HepG2 (cell line): ENCODE measurements around the gene STK32C. TPM values are rescaled to one million over a fixed set of nuclear protein-coding genes. Genes with fewer than 3 reads are reported as not detected.

Experiments used
- ATAC-seq: fragments of 200-7000 bp; cut with Tn5 transposase; 3 replicates; pipeline ENCODE4 v1.9.1; 2020; ENCODE audit warnings: mild to moderate bottlenecking, moderate library complexity
- BruUV-seq: library from RNA; stranded (reverse); fragments of 400-500 nt; replicated peaks from 2 replicates; lab custom pipeline; 2021; lab: Mats Ljungman, UMichigan
- CTCF ChIA-PET: fragments of 300-600 bp; formaldehyde crosslinking; extraction: SDS; loops from one replicate; lab custom pipeline; 2021; ENCODE audit warnings: low total read pairs, inconsistent platforms, low intra/inter-chr PET ratio; lab: Yijun Ruan, JAX
- POLR2A ChIA-PET: fragments of 350-600 bp; sonication (Branson Sonifier 250); formaldehyde crosslinking; loops from one replicate; lab custom pipeline; 2020; ENCODE audit warnings: antibody characterized with exemption, inconsistent platforms; lab: Yijun Ruan, JAX
- DNase-seq: peaks from one replicate; pipeline ENCODE4 v3.0.0-alpha.2; 2015; ENCODE audit warnings: low spot score
- FAIRE-seq: peaks from 3 replicates; lab custom pipeline; 2011; peaks lifted over from hg19 to GRCh38; lab: Jason Lieb, UNC
- H2AFZ ChIP-seq: one replicate; pipeline ENCODE4 v1.6.1; 2011; ENCODE audit warnings: low read length, inconsistent platforms
- H3K27ac ChIP-seq: fragments of 300-600 bp; 3 replicates; pipeline ENCODE4 v1.8.0; 2011; ENCODE audit warnings: mixed run types, mild to moderate bottlenecking, mixed read lengths, low read length, inconsistent platforms; ENCODE audit not compliant: insufficient read depth; ENCODE audit errors: extremely low read length
- H3K27me3 ChIP-seq, 2 experiments: fragments of 200-600 bp in 1 of 2; 2 replicates in 1 of 2; 3 replicates in 1 of 2; pipeline versions ENCODE4 v1.6.0 to v1.8.0; 2011; ENCODE audit warnings: low read length in 2 of 2, mild to moderate bottlenecking in 2 of 2, moderate library complexity in 2 of 2, inconsistent platforms in 1 of 2; ENCODE audit not compliant: insufficient read depth in 2 of 2, control insufficient read depth in 1 of 2
- H3K36me3 ChIP-seq, 2 experiments: fragments of 200-600 bp in 1 of 2; replicated peaks in 1 of 2; 2 replicates in 1 of 2; 3 replicates in 1 of 2; pipeline versions ENCODE4 v1.5.1 to v1.8.0; 2011; ENCODE audit warnings: low read length in 2 of 2, inconsistent platforms in 1 of 2; ENCODE audit not compliant: insufficient read depth in 2 of 2, control insufficient read depth in 1 of 2
- H3K4me1 ChIP-seq: 2 replicates; pipeline ENCODE4 v1.5.1; 2012; ENCODE audit warnings: low read length, inconsistent platforms; ENCODE audit not compliant: insufficient read depth
- H3K4me2 ChIP-seq: 2 replicates; pipeline ENCODE4 v1.6.0; 2011; ENCODE audit warnings: low read depth, low read length, inconsistent platforms
- H3K4me3 ChIP-seq, 3 experiments: fragments of 200-600 bp in 1 of 3; sonication (generic), shearing (Covaris generic) in 1 of 3; replicated peaks in 1 of 3; 2 replicates each; pipeline ENCODE4 v1.5.1; 2011 to 2016; ENCODE audit warnings: low read length in 3 of 3, inconsistent platforms in 2 of 3, low read depth in 2 of 3, mild to moderate bottlenecking in 2 of 3, control low read depth in 1 of 3, mixed read lengths in 1 of 3; ENCODE audit not compliant: insufficient read depth in 1 of 3
- H3K79me2 ChIP-seq: one replicate; pipeline ENCODE4 v1.6.1; 2011; ENCODE audit warnings: low read length, inconsistent platforms; ENCODE audit not compliant: insufficient read depth
- H3K9ac ChIP-seq: 2 replicates; pipeline ENCODE4 v1.6.0; 2011; ENCODE audit warnings: mild to moderate bottlenecking, low read depth, low read length, inconsistent platforms; ENCODE audit not compliant: insufficient read depth
- H3K9me3 ChIP-seq: 2 replicates; pipeline ENCODE4 v1.5.1; 2012; ENCODE audit warnings: mild to moderate bottlenecking, low read length
- H4K20me1 ChIP-seq: 2 replicates; pipeline ENCODE4 v1.6.0; 2011; ENCODE audit warnings: inconsistent platforms, mild to moderate bottlenecking, low read length, moderate library complexity; ENCODE audit not compliant: insufficient read depth
- CEBPG ChIP-seq: IDR thresholded peaks from 2 replicates; pipeline ENCODE4 v1.6.1; 2016
- FOXM1 ChIP-seq: sonication (generic); formaldehyde crosslinking; IDR thresholded peaks from 2 replicates; pipeline ENCODE4 v1.5.0; 2020; ENCODE audit warnings: missing genetic modification reagents
- HNRNPUL1 ChIP-seq: fragments of 200-400 bp; formaldehyde crosslinking; IDR thresholded peaks from 2 replicates; pipeline ENCODE4 v1.6.1; 2017; ENCODE audit warnings: low read depth, mild to moderate bottlenecking, low read length, moderate library complexity
- KLF6 ChIP-seq: IDR thresholded peaks from 2 replicates; pipeline ENCODE4 v1.8.0; 2016; ENCODE audit warnings: missing biosample characterization, missing genetic modification reagents
- NFKBIZ ChIP-seq: IDR thresholded peaks from 2 replicates; pipeline ENCODE4 v1.6.1; 2018; ENCODE audit warnings: missing genetic modification reagents, missing compliant biosample characterization
- WGBS: methylation state at CpG from one replicate; pipeline ENCODE4 v1.1.6; 2017; ENCODE audit warnings: low lambda C conversion rate; 5-methylcytosine and 5-hydroxymethylcytosine counted together
- in situ Hi-C: cut with HindIII; loops from 2 replicates; pipeline ENCODE4 v1.10.0; 2017; ENCODE audit warnings: low pct_unique_long_range_greater_than_20kb; ENCODE audit not compliant: extremely low pct_ligation_motif_present
- intact Hi-C: fragments of 100-400 bp; cut with micrococcal nuclease; formaldehyde crosslinking; loops from one replicate; pipeline ENCODE4 v1.10.0; 2022; ENCODE audit not compliant: unreplicated experiment
- polyA plus RNA-seq, 8 experiments: library from polyadenylated mRNA; depleted of rRNA in 3 of 8; stranded (reverse) in 7 of 8; unstranded in 1 of 8; fragments of >200 nt; fragmentation: Illumina TruSeq in 4 of 8; extraction: Trizol in 4 of 8; gene quantifications; 2 replicates each; pipeline versions ENCODE4 v1.2.1 to v1.2.3, GENCODE V29; 2011 to 2016; ENCODE audit warnings: low read depth in 4 of 8, missing spikeins in 1 of 8, mixed read lengths in 1 of 8; ENCODE audit not compliant: insufficient read depth in 1 of 8
- total RNA-seq, 5 experiments: library from RNA; depleted of rRNA; stranded (reverse); fragments of >200 nt; fragmentation: Illumina TruSeq; extraction: Trizol; gene quantifications; 2 replicates each; pipeline ENCODE4 v1.2.3, GENCODE V29; 2016; ENCODE audit warnings: low read depth in 1 of 5
- TF ChIP-seq, protein P1 (sequence below): sonication (generic); formaldehyde crosslinking; IDR thresholded peaks from 2 replicates; pipeline ENCODE4 v1.8.1; 2023; ENCODE audit warnings: mild to moderate bottlenecking, inconsistent platforms, moderate library complexity, missing genetic modification reagents, borderline replicate concordance

STK32C gene
- total and polyA plus RNA-seq, 2 of the 13 experiments (the other 11 are each of a cell fraction or from before 2014, with no cell fraction given): 10.9 to 19.4 TPM

DNA sequence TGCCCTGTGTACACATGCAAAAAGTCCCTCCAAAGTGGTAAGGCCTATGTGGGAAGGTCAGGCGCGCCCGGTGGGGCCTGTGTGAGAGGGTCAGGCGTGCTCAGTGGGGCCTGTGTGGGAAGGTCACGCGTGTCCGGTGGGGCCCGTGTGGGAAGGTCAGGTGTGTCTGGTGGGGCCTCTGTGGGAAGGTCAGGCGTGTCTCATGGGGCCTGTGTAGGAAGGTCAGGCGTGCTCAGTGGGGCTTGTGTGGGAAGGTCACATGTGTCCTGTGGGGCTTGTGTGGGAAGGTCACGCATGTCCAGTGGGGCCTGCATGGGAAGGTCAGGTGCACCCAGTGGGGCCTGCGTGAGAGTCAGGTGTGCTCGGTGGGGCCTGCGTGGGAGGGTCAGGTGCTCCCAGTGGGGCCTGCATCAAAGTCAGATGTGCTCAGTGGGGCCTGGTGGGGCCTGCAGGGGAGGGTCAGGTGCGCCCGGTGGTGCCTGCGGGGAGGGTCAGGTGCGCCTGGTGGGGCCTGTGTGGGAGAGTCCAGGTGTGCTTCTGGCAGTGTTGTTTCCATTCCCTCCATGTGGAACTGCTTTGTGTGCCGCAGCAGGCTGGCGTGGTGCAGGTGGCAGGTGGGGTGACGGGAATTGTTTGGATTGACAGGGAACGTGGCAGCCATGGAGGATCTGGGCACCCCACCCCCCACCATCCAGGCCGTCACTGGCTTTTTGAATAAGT lies 39.6 kb upstream of the STK32C start:
- H3K9me3 ChIP-seq: no peaks in the 10 kb centered on the region
- no peaks in the 10 kb centered on the region for H3K27me3 ChIP-seq
- H3K9ac ChIP-seq: no peak overlapping the region
- FAIRE-seq (no peak), DNase-seq (no peak), ATAC-seq (no peak)
- no peaks in the 10 kb centered on the region for H3K36me3 ChIP-seq
- in situ Hi-C loops (loop anchor here (5.0 kb wide), 1 partner anchor 125 kb away; no protein-coding TSS in a partner anchor), intact Hi-C loops (no loop called here)
- ChIA-PET POLR2A (no interaction called here), CTCF (no interaction called here)
- TF ChIP-seq NFKBIZ (CRISPR knock-in tag) (no peak), HNRNPUL1 (no peak)
- no peak overlapping the region for H3K27ac ChIP-seq
- WGBS: 92% methylated on average over 16 of the region's 23 CpGs
- H3K4me3 ChIP-seq: no peak overlapping the region
- H3K4me2 ChIP-seq: no peak overlapping the region
- peaks cover 18% of the 10 kb centered on the region for H3K4me1 ChIP-seq
- no peak overlapping the region for H2AFZ ChIP-seq
- no peaks in the 10 kb centered on the region for H4K20me1 ChIP-seq
- H3K79me2 ChIP-seq: no peaks in the 10 kb centered on the region
- no TSS peak for BruUV-seq

DNA sequence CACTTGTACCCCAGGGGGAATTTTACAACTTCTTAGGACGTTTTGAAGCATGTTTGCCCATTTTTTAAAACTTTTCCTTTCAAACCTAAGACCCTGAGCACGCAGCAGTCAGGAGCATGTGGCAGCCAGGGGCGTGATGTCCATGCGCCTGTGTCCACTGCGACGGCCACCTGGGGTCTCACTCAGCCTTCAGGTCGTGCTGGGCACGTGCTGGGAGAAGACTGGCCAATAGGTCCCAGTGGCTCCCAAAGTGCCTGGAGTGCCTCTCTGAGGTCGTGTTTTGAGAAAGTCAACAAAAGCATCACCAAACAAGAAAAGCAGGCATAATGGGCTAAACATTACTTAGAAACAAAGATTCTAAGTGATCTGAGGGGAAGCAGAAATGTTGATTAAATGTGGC lies 39.1 kb upstream of the STK32C start:
- ATAC-seq (no peak), DNase-seq (no peak)
- in situ Hi-C loops: loop anchor here (5.0 kb wide), 1 partner anchor 125 kb away; no protein-coding TSS in a partner anchor
- CTCF ChIA-PET: no interaction called here
- Histone ChIP-seq H3K4me2 (no peak overlapping the region), H3K79me2 (no peaks in the 10 kb centered on the region), H3K4me1 (peaks cover 18% of the 10 kb centered on the region), H3K27ac (no peak overlapping the region), H3K9ac (no peak overlapping the region), H3K4me3 (no peak overlapping the region), H2AFZ (no peak overlapping the region), H3K9me3 (no peaks in the 10 kb centered on the region), H3K27me3 (no peaks in the 10 kb centered on the region), H3K36me3 (peaks cover 0 to under 1% of the 10 kb centered on the region in 2 experiments; a peak in 1 of 5 replicates)
- 92% methylated on average over 9 of the region's 9 CpGs for WGBS
- POLR2A ChIA-PET: no interaction called here
- BruUV-seq: no TSS peak
- intact Hi-C loops: no loop called here
- TF ChIP-seq FOXM1 (CRISPR knock-in tag) (no peak), CEBPG (CRISPR knock-in tag) (no peak), KLF6 (CRISPR knock-in tag) (no peak)
- TF ChIP-seq, protein P1, sequence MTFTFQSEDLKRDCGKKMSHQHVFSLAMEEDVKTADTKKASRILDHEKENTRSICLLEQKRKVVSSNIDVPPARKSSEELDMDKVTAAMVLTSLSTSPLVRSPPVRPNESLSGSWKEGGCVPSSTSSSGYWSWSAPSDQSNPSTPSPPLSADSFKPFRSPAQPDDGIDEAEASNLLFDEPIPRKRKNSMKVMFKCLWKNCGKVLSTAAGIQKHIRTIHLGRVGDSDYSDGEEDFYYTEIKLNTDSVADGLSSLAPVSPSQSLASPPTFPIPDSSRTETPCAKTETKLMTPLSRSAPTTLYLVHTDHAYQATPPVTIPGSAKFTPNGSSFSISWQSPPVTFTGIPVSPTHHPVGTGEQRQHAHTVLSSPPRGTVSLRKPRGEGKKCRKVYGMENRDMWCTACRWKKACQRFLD (CRISPR knock-in tag): no peak
- TF ChIP-seq, all 625 proteins: peak for 0
- H4K20me1 ChIP-seq: no peaks in the 10 kb centered on the region
- FAIRE-seq: no peak
